Tibial artery (tissue), 4 donors: ENCODE measurements around the gene ATP11A.
A peak's percentile ranks its signal among the peaks of the same experiment; 100 is the strongest.

Experiments
- DNase-seq, 2 donors: peaks; one replicate each; pipeline ENCODE4 v3.0.0-alpha.2; 2019
- H3K27ac ChIP-seq, 2 donors: fragments of 200-600 bp; sonication (generic) in 1 of 2; 1 replicate in 1 of 2; 2 replicates in 1 of 2; pipeline ENCODE4 v1.5.1; 2018 to 2019; ENCODE audit warnings: mild to moderate bottlenecking in 1 of 2
- H3K27me3 ChIP-seq, 2 donors: fragments of 200-600 bp; sonication (generic) in 1 of 2; one replicate each; pipeline versions ENCODE4 v1.5.1 to v1.6.0; 2016 to 2019
- H3K36me3 ChIP-seq, 3 donors: fragments of 200-600 bp; sonication (generic) in 2 of 3; one replicate each; pipeline ENCODE4 v1.5.1; 2016 to 2019; ENCODE audit warnings: mild to moderate bottlenecking in 2 of 3
- H3K4me1 ChIP-seq, 4 donors: fragments of 200-600 bp; sonication (generic) in 2 of 4; 1 replicate in 3 of 4; 2 replicates in 1 of 4; pipeline ENCODE4 v1.5.1; 2016 to 2019
- H3K4me3 ChIP-seq, 2 donors: fragments of 200-600 bp; sonication (generic) in 1 of 2; 1 replicate in 1 of 2; 2 replicates in 1 of 2; pipeline ENCODE4 v1.5.1; 2018 to 2019; ENCODE audit warnings: mild to moderate bottlenecking in 2 of 2
- H3K9me3 ChIP-seq, 3 donors: fragments of 200-600 bp; sonication (generic) in 1 of 3; one replicate each; pipeline ENCODE4 v1.5.1; 2016 to 2019
- intact Hi-C: fragments of 100-400 bp; cut with DNase I; formaldehyde crosslinking; loops from one replicate; pipeline ENCODE4 v1.15.0; 2023; ENCODE audit warnings: low total_unique reads
- TF ChIP-seq, protein P1 (sequence below), 2 experiments: fragments of 200-600 bp in 1 of 2; fragments of 450-650 bp in 1 of 2; IDR thresholded peaks; one replicate each; pipeline ENCODE4 v1.5.1; 2017 to 2019; ENCODE audit warnings: antibody characterized with exemption in 2 of 2, mild to moderate bottlenecking in 1 of 2, moderate library complexity in 1 of 2

ATP11A gene

DNA sequence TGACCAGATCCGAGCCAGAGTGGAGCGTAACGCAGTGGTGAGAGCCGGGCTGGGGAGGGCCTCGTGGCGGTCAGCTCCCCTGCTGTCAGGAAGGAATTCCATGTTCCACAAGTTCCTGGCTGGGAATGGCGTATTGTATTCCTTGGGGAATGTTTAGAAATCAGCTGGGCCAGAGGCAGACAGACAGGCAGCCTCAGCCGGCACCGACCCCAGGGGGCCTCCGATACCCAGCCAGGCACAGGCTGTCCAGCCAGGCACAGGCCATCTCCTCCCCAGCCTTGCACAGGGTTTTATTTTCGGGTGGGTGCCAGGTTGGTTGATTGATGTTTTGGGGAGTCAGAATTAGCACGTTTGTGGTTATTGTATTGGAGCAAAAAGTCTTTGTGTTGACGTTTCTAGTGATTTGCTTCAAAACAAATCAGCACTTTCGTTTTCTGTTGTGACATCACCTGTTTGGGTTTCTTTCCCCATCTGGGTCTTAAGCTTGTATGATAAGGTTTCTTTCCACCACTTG is 152.6 kb downstream of the ATP11A start:
- Histone ChIP-seq H3K4me1 (peaks cover 0 to 27% (median 4%) of the 10 kb centered on the region in 4 donors), H3K27ac (peak overlapping the region in 1 of 2 donors; percentile 43), H3K27me3 (no peaks in the 10 kb centered on the region), H3K36me3 (peaks cover 4 to 41% (median 23%) of the 10 kb centered on the region in 3 donors), H3K9me3 (peaks cover 0 to under 1% (median 0%) of the 10 kb centered on the region in 3 donors), H3K4me3 (peak overlapping the region; percentile 24 to 30)
- peak; percentile 48 to 80 for DNase-seq
- intact Hi-C loops: no loop called here
- TF ChIP-seq, protein P1, sequence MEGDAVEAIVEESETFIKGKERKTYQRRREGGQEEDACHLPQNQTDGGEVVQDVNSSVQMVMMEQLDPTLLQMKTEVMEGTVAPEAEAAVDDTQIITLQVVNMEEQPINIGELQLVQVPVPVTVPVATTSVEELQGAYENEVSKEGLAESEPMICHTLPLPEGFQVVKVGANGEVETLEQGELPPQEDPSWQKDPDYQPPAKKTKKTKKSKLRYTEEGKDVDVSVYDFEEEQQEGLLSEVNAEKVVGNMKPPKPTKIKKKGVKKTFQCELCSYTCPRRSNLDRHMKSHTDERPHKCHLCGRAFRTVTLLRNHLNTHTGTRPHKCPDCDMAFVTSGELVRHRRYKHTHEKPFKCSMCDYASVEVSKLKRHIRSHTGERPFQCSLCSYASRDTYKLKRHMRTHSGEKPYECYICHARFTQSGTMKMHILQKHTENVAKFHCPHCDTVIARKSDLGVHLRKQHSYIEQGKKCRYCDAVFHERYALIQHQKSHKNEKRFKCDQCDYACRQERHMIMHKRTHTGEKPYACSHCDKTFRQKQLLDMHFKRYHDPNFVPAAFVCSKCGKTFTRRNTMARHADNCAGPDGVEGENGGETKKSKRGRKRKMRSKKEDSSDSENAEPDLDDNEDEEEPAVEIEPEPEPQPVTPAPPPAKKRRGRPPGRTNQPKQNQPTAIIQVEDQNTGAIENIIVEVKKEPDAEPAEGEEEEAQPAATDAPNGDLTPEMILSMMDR (IDR thresholded peaks at IDR 0.05): no peak

DNA sequence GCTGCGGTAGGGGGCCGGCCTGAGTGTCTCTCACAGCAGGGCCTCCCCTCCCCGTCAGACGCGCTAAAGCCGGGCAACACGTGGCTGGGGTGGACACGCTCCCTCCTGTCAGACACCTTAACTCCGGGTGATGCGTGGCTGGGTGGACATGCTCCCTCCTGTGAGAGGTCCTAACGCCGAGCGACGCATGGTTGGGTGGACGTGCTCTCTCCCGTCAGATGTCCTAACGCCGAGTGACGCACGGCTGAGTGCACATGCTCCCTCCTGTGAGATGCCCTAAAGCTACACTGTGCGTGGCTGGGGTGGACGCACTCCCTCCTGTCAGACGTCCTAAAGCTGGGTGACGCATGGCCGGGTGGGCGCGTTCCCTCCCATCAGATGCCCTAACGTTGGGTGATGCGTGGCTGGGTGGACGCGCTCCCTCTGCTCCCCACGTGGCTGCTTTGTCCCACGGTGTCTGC is 153.1 kb downstream of the ATP11A start:
- H3K36me3 ChIP-seq: peaks cover 4 to 35% (median 29%) of the 10 kb centered on the region in 3 donors
- H3K27me3 ChIP-seq: no peaks in the 10 kb centered on the region
- no peak overlapping the region for H3K4me3 ChIP-seq
- intact Hi-C loops: no loop called here
- H3K27ac ChIP-seq: peak overlapping the region in 1 of 2 donors; percentile 43
- peaks cover 0 to 27% (median 4%) of the 10 kb centered on the region in 4 donors for H3K4me1 ChIP-seq
- peaks cover 0 to 6% (median 0%) of the 10 kb centered on the region in 3 donors for H3K9me3 ChIP-seq
- DNase-seq: no peak
- TF ChIP-seq, protein P1 (IDR thresholded peaks at IDR 0.05): no peak

DNA sequence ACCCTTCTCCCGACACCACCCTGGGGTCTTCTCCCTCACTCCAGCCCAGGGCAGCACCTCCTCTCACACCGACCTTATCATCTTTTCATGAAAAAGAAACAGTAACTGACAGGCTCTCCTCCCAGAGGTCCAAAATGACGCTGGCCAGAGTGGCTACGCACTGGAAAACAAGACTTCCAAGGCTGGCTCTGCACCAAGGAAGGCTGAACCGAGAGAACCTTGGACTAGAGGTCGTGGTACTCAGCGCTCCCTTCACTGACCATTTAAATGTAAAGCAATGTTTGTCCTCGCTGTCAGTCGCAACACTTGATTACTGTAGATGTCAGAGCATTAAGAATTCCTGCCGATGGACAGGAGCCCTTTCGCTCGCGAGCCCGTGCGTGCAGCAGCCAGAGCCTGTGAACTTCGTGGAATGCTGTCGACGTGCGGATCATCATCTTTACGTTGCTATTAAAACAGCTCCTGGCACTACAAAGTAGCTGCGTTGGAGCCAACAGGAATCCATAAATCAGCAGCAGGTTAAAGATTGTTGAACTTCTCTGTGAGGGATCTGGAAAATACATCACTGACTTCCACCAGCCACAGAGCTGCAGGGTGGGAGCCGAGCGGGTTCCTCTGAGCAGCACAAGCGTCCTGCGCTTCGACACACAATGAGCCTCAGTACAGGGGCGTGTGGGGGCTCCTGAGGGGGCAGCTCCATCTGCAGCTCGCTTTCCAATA is 153.7 kb downstream of the ATP11A start:
- Histone ChIP-seq H3K9me3 (peaks cover 0 to 10% (median 0%) of the 10 kb centered on the region in 3 donors), H3K36me3 (peaks cover 3 to 29% (median 27%) of the 10 kb centered on the region in 3 donors), H3K4me3 (no peak overlapping the region), H3K27me3 (no peaks in the 10 kb centered on the region), H3K4me1 (peaks cover 0 to 27% (median 4%) of the 10 kb centered on the region in 4 donors), H3K27ac (peak overlapping the region in 1 of 2 donors; percentile 43)
- TF ChIP-seq, protein P1 (IDR thresholded peaks at IDR 0.05): no peak
- DNase-seq: no peak
- intact Hi-C loops: no loop called here

DNA sequence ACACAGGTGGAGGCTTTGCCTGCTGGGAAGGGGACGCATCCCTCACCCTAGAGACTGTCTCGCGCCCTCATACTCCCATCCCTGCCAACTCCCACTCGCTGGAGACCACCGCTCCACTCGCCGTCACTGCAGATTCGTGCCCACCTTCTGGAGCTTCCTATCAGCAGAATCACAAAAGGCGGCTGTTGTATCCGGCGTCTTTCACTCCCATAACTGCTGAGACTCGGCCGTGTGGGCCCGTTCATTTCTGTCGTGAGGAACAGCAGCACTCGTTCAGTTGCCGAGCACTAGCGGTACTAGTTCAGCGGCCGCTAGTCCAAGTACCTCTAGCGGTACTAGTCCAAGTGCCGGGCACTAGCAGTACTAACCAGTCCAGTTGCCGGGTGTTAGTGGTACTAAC is 154.6 kb downstream of the ATP11A start:
- Histone ChIP-seq H3K27me3 (no peaks in the 10 kb centered on the region), H3K27ac (no peak overlapping the region), H3K4me3 (no peak overlapping the region), H3K36me3 (peaks cover 0 to 25% (median 21%) of the 10 kb centered on the region in 3 donors), H3K9me3 (peaks cover 0 to 10% (median 0%) of the 10 kb centered on the region in 3 donors), H3K4me1 (peaks cover 0 to 27% (median 4%) of the 10 kb centered on the region in 4 donors)
- TF ChIP-seq, protein P1 (IDR thresholded peaks at IDR 0.05): no peak
- DNase-seq: no peak
- intact Hi-C loops: no loop called here

DNA sequence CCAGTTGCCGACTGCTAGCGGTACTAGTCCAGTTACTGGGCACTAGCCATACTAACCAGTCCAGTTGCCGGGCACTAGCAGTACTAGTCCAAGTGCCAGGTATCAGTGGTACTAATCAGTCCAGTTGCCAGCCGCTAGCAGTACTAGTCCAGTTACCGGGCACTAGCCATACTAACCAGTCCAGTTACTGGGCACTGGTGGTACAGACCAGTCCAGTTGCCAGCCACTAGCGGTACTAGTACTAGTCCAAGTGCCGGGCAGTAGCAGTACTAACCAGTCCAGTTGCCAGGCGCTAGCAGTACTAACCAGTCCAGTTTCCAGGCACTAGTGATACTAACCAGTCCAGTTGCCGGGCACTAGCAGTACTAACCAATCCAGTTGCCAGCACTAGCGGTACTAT is 155.0 kb downstream of the ATP11A start:
- Histone ChIP-seq H3K27ac (no peak overlapping the region), H3K4me1 (peaks cover 0 to 27% (median 4%) of the 10 kb centered on the region in 4 donors), H3K36me3 (peaks cover 0 to 25% (median 19%) of the 10 kb centered on the region in 3 donors), H3K27me3 (no peaks in the 10 kb centered on the region), H3K9me3 (peaks cover 0 to 10% (median 0%) of the 10 kb centered on the region in 3 donors), H3K4me3 (no peak overlapping the region)
- intact Hi-C loops: no loop called here
- no peak for DNase-seq
- TF ChIP-seq, protein P1 (IDR thresholded peaks at IDR 0.05): no peak
